Measurements from ENCODE around the gene HRH1. TPM values are rescaled to one million over a fixed set of nuclear protein-coding genes. Genes with fewer than 3 reads are reported as not detected.

Gene HRH1
- total RNA-seq, 1 experiment from 2014 or later: 1.3 TPM

GRCh38 chr3:11195201-11195600, 40.9 kb downstream of the HRH1 start:
- no TSS peak for BruUV-seq (replicated peaks)
- intact Hi-C loops (cut with micrococcal nuclease; ENCODE audit: unreplicated experiment): no loop called here

GRCh38 chr3:11195721-11196332, 41.5 kb downstream of the HRH1 start:
- Histone ChIP-seq H3K4me1 (no peaks in the 10 kb centered on the region), H3K4me3 (ENCODE audit: low read depth, low read length) (no peak overlapping the region), H3K9me3 (no peaks in the 10 kb centered on the region), H3K36me3 (ENCODE audit: control insufficient read depth, insufficient read depth, low read length) (no peaks in the 10 kb centered on the region), H3K27me3 (replicated peaks; ENCODE audit: control insufficient read depth, insufficient read depth, low read length) (no peaks in the 10 kb centered on the region)
- Mint-ChIP-seq H3K27me3 (ENCODE audit: insufficient read depth, unreplicated experiment) (peaks cover 8% of the 10 kb centered on the region), H3K4me1 (ENCODE audit: low read depth, unreplicated experiment) (no peaks in the 10 kb centered on the region), H3K27ac (ENCODE audit: unreplicated experiment) (no peak overlapping the region), H3K9me3 (ENCODE audit: unreplicated experiment) (no peaks in the 10 kb centered on the region), H3K4me3 (ENCODE audit: unreplicated experiment) (no peak overlapping the region), H3K36me3 (ENCODE audit: insufficient read depth, unreplicated experiment) (no peaks in the 10 kb centered on the region)
- ChIA-PET CTCF (no interaction called here), POLR2A (no interaction called here)
- DNase-seq: no peak
- intact Hi-C loops (cut with micrococcal nuclease; ENCODE audit: unreplicated experiment): no loop called here
- BruUV-seq (replicated peaks): no TSS peak
- no peak for TF ChIP-seq CTCF (IDR thresholded peaks at IDR 0.05; ENCODE audit: insufficient read depth in 1 of 2, low read depth in 1 of 2, low read length in 1 of 2, severe bottlenecking in 1 of 2, unreplicated experiment in 1 of 2)

More at GRCh38 chr3:11195201-11195600, 40.9 kb downstream of the HRH1 start:
- peaks cover 8% of the 10 kb centered on the region for H3K27me3 Mint-ChIP-seq (ENCODE audit: insufficient read depth, unreplicated experiment)
- Histone ChIP-seq H3K4me3 (ENCODE audit: low read depth, low read length) (no peak overlapping the region), H3K4me1 (no peaks in the 10 kb centered on the region), H3K36me3 (ENCODE audit: control insufficient read depth, insufficient read depth, low read length) (no peaks in the 10 kb centered on the region), H3K27me3 (replicated peaks; ENCODE audit: control insufficient read depth, insufficient read depth, low read length) (no peaks in the 10 kb centered on the region), H3K9me3 (no peaks in the 10 kb centered on the region)
- no peaks in the 10 kb centered on the region for H3K36me3 Mint-ChIP-seq (ENCODE audit: insufficient read depth, unreplicated experiment)
- H3K9me3 Mint-ChIP-seq (ENCODE audit: unreplicated experiment): no peaks in the 10 kb centered on the region
- CTCF ChIA-PET: no interaction called here
- no peak for DNase-seq
- no peaks in the 10 kb centered on the region for H3K4me1 Mint-ChIP-seq (ENCODE audit: low read depth, unreplicated experiment)
- POLR2A ChIA-PET: no interaction called here
- TF ChIP-seq CTCF (IDR thresholded peaks at IDR 0.05; ENCODE audit: insufficient read depth in 1 of 2, low read depth in 1 of 2, low read length in 1 of 2, severe bottlenecking in 1 of 2, unreplicated experiment in 1 of 2): no peak
- no peak overlapping the region for H3K27ac Mint-ChIP-seq (ENCODE audit: unreplicated experiment)
- H3K4me3 Mint-ChIP-seq (ENCODE audit: unreplicated experiment): no peak overlapping the region

- H3K27me3 ChIP-seq (replicated peaks; ENCODE audit: control insufficient read depth, insufficient read depth, low read length): no peaks in the 10 kb centered on the region
- intact Hi-C loops (cut with micrococcal nuclease; ENCODE audit: unreplicated experiment): no loop called here
- H3K9me3 Mint-ChIP-seq (ENCODE audit: unreplicated experiment): no peaks in the 10 kb centered on the region
- no peaks in the 10 kb centered on the region for H3K4me1 ChIP-seq
- CTCF ChIA-PET: interaction anchor here (0.7 kb wide), 1 partner anchor 8 kb away, joined by 5 read pairs; no protein-coding TSS in a partner anchor
- POLR2A ChIA-PET: no interaction called here
- no peaks in the 10 kb centered on the region for H3K4me1 Mint-ChIP-seq (ENCODE audit: low read depth, unreplicated experiment)
- no peak overlapping the region for H3K27ac Mint-ChIP-seq (ENCODE audit: unreplicated experiment)
- DNase-seq: no peak
- H3K27me3 Mint-ChIP-seq (ENCODE audit: insufficient read depth, unreplicated experiment): peaks cover 8% of the 10 kb centered on the region
- no peak overlapping the region for H3K4me3 Mint-ChIP-seq (ENCODE audit: unreplicated experiment)
- H3K4me3 ChIP-seq (ENCODE audit: low read depth, low read length): no peak overlapping the region
- no peak for TF ChIP-seq CTCF (IDR thresholded peaks at IDR 0.05; ENCODE audit: insufficient read depth in 1 of 2, low read depth in 1 of 2, low read length in 1 of 2, severe bottlenecking in 1 of 2, unreplicated experiment in 1 of 2)
- H3K36me3 ChIP-seq (ENCODE audit: control insufficient read depth, insufficient read depth, low read length): no peaks in the 10 kb centered on the region
- no TSS peak for BruUV-seq (replicated peaks)
- no peaks in the 10 kb centered on the region for H3K9me3 ChIP-seq
- no peaks in the 10 kb centered on the region for H3K36me3 Mint-ChIP-seq (ENCODE audit: insufficient read depth, unreplicated experiment)
These were observed 43.2 kb downstream of the HRH1 start for GRCh38 chr3:11197484-11197883.
